GM12892 (cell line): Measurements from ENCODE around the gene ATRN.

ENCODE experiments used
- POLR2A ChIP-seq: IDR thresholded peaks from 2 replicates; pipeline ENCODE4 v1.6.1; 2011; ENCODE audit warnings: low read depth, low read length, control low read depth
- POLR2AphosphoS5 ChIP-seq: IDR thresholded peaks from 2 replicates; pipeline ENCODE4 v1.6.1; 2011; ENCODE audit warnings: low read depth, low read length, control low read depth
- TAF1 ChIP-seq: IDR thresholded peaks from 2 replicates; pipeline ENCODE4 v1.6.1; 2011; ENCODE audit warnings: low read depth, mild to moderate bottlenecking, control low read depth, low read length, borderline replicate concordance

- TF ChIP-seq POLR2A (no peak), POLR2AphosphoS5 (no peak), TAF1 (no peak)
Measured at GRCh38 chr20:3505148-3505547, 34.3 kb downstream of the ATRN start.
